Keratinocyte (primary cell): ENCODE data around the gene CLECL1. TPM values are rescaled to one million over a fixed set of nuclear protein-coding genes. Genes with fewer than 3 reads are reported as not detected.
A peak's percentile ranks its signal among the peaks of the same experiment; 100 is the strongest.

Experiments
- DNase-seq: peaks from one replicate; pipeline ENCODE4 v3.0.0-alpha.2; 2011; ENCODE audit warnings: low read depth, missing footprints, low spot score
- FAIRE-seq: peaks from 2 replicates; lab custom pipeline; 2011; peaks lifted over from hg19 to GRCh38; lab: Jason Lieb, UNC
- H2AFZ ChIP-seq: 2 replicates; pipeline ENCODE4 v1.6.0; 2012; ENCODE audit warnings: low read length, control low read depth, inconsistent platforms; ENCODE audit not compliant: control insufficient read depth
- H3K27ac ChIP-seq: 2 replicates; pipeline ENCODE4 v1.5.1; 2011; ENCODE audit warnings: low read length; ENCODE audit not compliant: control insufficient read depth, insufficient read depth
- H3K27me3 ChIP-seq: 3 replicates; pipeline ENCODE4 v1.6.0; 2011; ENCODE audit warnings: low read length; ENCODE audit not compliant: control insufficient read depth, insufficient read depth; ENCODE audit errors: extremely low read depth
- H3K36me3 ChIP-seq, 2 experiments: 2 replicates in 1 of 2; 3 replicates in 1 of 2; pipeline ENCODE4 v1.5.1; 2011; ENCODE audit warnings: low read length in 2 of 2, mild to moderate bottlenecking in 1 of 2; ENCODE audit not compliant: control insufficient read depth in 2 of 2, insufficient read depth in 2 of 2; ENCODE audit errors: extremely low read depth in 1 of 2
- H3K4me1 ChIP-seq: 3 replicates; pipeline ENCODE4 v1.5.1; 2011; ENCODE audit warnings: low read length; ENCODE audit not compliant: control insufficient read depth, insufficient read depth; ENCODE audit errors: extremely low read depth
- H3K4me2 ChIP-seq: 3 replicates; pipeline ENCODE4 v1.6.0; 2011; ENCODE audit warnings: low read depth, low read length; ENCODE audit not compliant: control insufficient read depth, insufficient read depth; ENCODE audit errors: extremely low read depth
- H3K4me3 ChIP-seq, 3 experiments: fragments of 200-600 bp in 1 of 3; sonication (generic) in 1 of 3; 2 replicates in 2 of 3; 3 replicates in 1 of 3; pipeline ENCODE4 v1.5.1; 2011 to 2016; ENCODE audit warnings: low read length in 3 of 3, mild to moderate bottlenecking in 3 of 3, control low read depth in 2 of 3, inconsistent platforms in 1 of 3, low read depth in 1 of 3, mixed read lengths in 1 of 3, mixed run types in 1 of 3, moderate library complexity in 1 of 3; ENCODE audit not compliant: control insufficient read depth in 2 of 3, insufficient read depth in 2 of 3; ENCODE audit errors: extremely low read depth in 1 of 3
- H3K79me2 ChIP-seq: 2 replicates; pipeline ENCODE4 v1.6.0; 2012; ENCODE audit warnings: low read length; ENCODE audit not compliant: control insufficient read depth, insufficient read depth
- H3K9ac ChIP-seq: 3 replicates; pipeline ENCODE4 v1.6.0; 2011; ENCODE audit warnings: low read length; ENCODE audit not compliant: control insufficient read depth, insufficient read depth; ENCODE audit errors: extremely low read depth
- H3K9me1 ChIP-seq: 3 replicates; pipeline ENCODE4 v1.6.0; 2011; ENCODE audit warnings: low read length; ENCODE audit not compliant: control insufficient read depth, insufficient read depth; ENCODE audit errors: extremely low read depth
- H3K9me3 ChIP-seq: 2 replicates; pipeline ENCODE4 v1.5.1; 2012; ENCODE audit warnings: low read depth, low read length; ENCODE audit not compliant: control insufficient read depth
- H4K20me1 ChIP-seq: 3 replicates; pipeline ENCODE4 v1.6.0; 2011; ENCODE audit warnings: low read length; ENCODE audit not compliant: control insufficient read depth, insufficient read depth; ENCODE audit errors: extremely low read depth
- EZH2 ChIP-seq: IDR thresholded peaks from one replicate; pipeline ENCODE4 v1.6.1; 2012; ENCODE audit warnings: inconsistent platforms, mild to moderate bottlenecking, low read length, moderate library complexity
- dilution Hi-C: fragments of 300-500 bp; cut with MboI; formaldehyde crosslinking; loops from one replicate; pipeline ENCODE4 v1.7.0; 2020; ENCODE audit warnings: low sequenced_read_pairs; ENCODE audit not compliant: extremely low pct_ligation_motif_present
- polyA minus RNA-seq, 3 experiments: library from RNA; depleted of rRNA, polyadenylated mRNA; stranded (reverse); fragments of >200 nt; gene quantifications; 1 replicate in 1 of 3; 2 replicates in 1 of 3; 3 replicates in 1 of 3; pipeline ENCODE4 v1.2.3, GENCODE V29; 2011
- polyA plus RNA-seq, 5 experiments: library from polyadenylated mRNA; depleted of rRNA in 3 of 5; stranded (reverse) in 3 of 5; stranded (forward) in 1 of 5; unstranded in 1 of 5; fragments of >200 nt; gene quantifications; 1 replicate in 1 of 5; 2 replicates in 3 of 5; 3 replicates in 1 of 5; pipeline versions ENCODE4 v1.2.1 to v1.2.3, GENCODE V29; 2011 to 2012; ENCODE audit warnings: missing spikeins in 2 of 5, low read depth in 1 of 5, low replicate concordance in 1 of 5
- TF ChIP-seq, protein P1 (sequence below), 3 experiments: IDR thresholded peaks in 1 of 3; conservative IDR thresholded peaks in 1 of 3; optimal IDR thresholded peaks in 1 of 3; 2 replicates in 2 of 3; 3 replicates in 1 of 3; pipeline versions ENCODE3 to v1.5.1; 2011; ENCODE audit warnings: low read length in 3 of 3, mild to moderate bottlenecking in 3 of 3, moderate library complexity in 2 of 3, control low read depth in 1 of 3, inconsistent platforms in 1 of 3; ENCODE audit not compliant: insufficient read depth in 2 of 3; ENCODE audit errors: extremely low read depth in 1 of 3

CLECL1 gene
- not detected in 3 replicates for polyA plus RNA-seq
- polyA plus RNA-seq (2011; ENCODE audit: low read depth): not detected
- not detected in 2 replicates for polyA plus RNA-seq (2011; cell fraction: cytosol; rRNA removed)
- not detected in 2 replicates for polyA plus RNA-seq (2011; cell fraction: nucleus; rRNA removed)
- polyA plus RNA-seq (2012; ENCODE audit: low replicate concordance): not detected in 2 replicates
- polyA minus RNA-seq: not detected in 3 replicates
- not detected for polyA minus RNA-seq (2011; cell fraction: cytosol; rRNA and poly(A)+ RNA removed)
- not detected in 2 replicates for polyA minus RNA-seq (2011; cell fraction: nucleus; rRNA and poly(A)+ RNA removed)

DNA sequence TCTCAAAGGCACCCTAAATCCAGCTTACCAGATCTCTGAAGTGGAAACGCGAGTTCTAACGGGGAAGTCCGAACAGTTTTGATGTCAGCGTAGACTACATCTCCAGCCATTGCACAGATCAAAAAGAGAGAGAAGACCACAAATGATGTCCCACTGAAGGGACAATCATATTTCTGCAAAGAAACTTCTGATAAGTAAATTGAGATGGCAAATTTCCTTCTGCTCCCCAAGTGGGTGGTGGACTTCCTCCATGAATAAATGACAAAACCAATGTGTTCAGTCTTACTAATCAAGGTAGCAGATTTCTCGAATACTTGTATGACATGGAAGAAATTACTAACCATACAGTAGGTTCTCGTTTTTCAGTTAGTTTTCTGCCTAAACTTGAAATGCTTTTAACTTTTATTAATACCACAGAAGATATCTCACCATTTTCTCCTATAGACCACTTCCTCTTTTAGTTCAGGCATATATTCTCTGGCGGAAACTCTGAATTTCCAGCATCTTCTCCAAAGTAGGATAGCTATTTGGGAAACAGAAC, at the start of gene CLECL1:
Gene CLECL1 (minus strand): TSS at position 177 of the 541 bp plus-strand sequence.
- H3K9ac ChIP-seq: no peak within 1 kb of the TSS

DNA sequence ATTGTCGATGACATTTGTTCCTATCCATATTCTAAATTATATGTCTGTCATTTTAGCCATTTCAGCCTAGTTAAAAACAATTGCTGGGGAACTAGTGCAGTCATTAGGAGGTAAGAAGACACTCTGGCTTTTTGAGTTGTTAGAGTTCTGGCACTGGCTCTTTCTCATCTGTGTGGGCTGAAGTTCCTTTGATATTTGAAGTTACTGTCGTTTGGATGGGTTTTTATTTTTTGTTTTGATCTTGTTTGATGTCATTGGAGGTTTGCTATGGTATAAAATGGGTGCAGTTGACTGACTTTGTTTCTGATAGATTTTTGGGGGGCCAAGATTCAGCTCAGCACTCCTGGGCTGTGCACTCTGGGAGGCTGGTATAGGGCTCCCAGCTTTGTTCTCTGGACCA, 48.5 kb upstream of the CLECL1 start:
- dilution Hi-C loops: no loop called here
- FAIRE-seq: no peak

More for the DNA sequence above, at the start of gene CLECL1:
- DNase-seq (no peak), FAIRE-seq (no peak)
- Histone ChIP-seq H3K9me1 (no peaks in the 10 kb centered on the region), H3K36me3 (no peaks in the 10 kb centered on the region), H3K9me3 (no peaks in the 10 kb centered on the region), H3K4me3 (no peak within 1 kb of the TSS), H3K4me2 (no peak within 1 kb of the TSS), H2AFZ (peak within 1 kb of the TSS; percentile 10), H3K27me3 (no peaks in the 10 kb centered on the region), H3K79me2 (no peaks in the 10 kb centered on the region), H4K20me1 (no peaks in the 10 kb centered on the region), H3K4me1 (no peaks in the 10 kb centered on the region), H3K27ac (no peak within 1 kb of the TSS)
- TF ChIP-seq EZH2: no peak
- dilution Hi-C loops: no loop called here

More for the DNA sequence above, 48.5 kb upstream of the CLECL1 start:
- TF ChIP-seq EZH2: no peak
- TF ChIP-seq, protein P1, sequence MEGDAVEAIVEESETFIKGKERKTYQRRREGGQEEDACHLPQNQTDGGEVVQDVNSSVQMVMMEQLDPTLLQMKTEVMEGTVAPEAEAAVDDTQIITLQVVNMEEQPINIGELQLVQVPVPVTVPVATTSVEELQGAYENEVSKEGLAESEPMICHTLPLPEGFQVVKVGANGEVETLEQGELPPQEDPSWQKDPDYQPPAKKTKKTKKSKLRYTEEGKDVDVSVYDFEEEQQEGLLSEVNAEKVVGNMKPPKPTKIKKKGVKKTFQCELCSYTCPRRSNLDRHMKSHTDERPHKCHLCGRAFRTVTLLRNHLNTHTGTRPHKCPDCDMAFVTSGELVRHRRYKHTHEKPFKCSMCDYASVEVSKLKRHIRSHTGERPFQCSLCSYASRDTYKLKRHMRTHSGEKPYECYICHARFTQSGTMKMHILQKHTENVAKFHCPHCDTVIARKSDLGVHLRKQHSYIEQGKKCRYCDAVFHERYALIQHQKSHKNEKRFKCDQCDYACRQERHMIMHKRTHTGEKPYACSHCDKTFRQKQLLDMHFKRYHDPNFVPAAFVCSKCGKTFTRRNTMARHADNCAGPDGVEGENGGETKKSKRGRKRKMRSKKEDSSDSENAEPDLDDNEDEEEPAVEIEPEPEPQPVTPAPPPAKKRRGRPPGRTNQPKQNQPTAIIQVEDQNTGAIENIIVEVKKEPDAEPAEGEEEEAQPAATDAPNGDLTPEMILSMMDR (optimal IDR thresholded peaks at IDR 0.05 in 1 of 3, IDR thresholded peaks at IDR 0.05 in 1 of 3, conservative IDR thresholded peaks at IDR 0.05 in 1 of 3; ENCODE audit: extremely low read depth in 1 of 3, insufficient read depth in 2 of 3, low read length in 3 of 3): no peak
- Histone ChIP-seq H3K4me3 (no peak overlapping the region), H3K4me1 (no peaks in the 10 kb centered on the region), H3K27me3 (no peaks in the 10 kb centered on the region), H3K9ac (no peak overlapping the region), H2AFZ (no peak overlapping the region), H3K27ac (no peak overlapping the region), H3K4me2 (no peak overlapping the region), H4K20me1 (no peaks in the 10 kb centered on the region), H3K79me2 (no peaks in the 10 kb centered on the region), H3K9me3 (no peaks in the 10 kb centered on the region), H3K9me1 (no peaks in the 10 kb centered on the region), H3K36me3 (no peaks in the 10 kb centered on the region)
- no peak for DNase-seq
